ENCODE results near the gene CWF19L2.
A peak's percentile ranks its signal among the peaks of the same experiment; 100 is the strongest.
"Not testable (repeated sequence)": the region's sequence is repeated elsewhere in the genome, so short reads cannot be mapped to it uniquely, and the experiment has no call there.

Gene CWF19L2

DNA sequence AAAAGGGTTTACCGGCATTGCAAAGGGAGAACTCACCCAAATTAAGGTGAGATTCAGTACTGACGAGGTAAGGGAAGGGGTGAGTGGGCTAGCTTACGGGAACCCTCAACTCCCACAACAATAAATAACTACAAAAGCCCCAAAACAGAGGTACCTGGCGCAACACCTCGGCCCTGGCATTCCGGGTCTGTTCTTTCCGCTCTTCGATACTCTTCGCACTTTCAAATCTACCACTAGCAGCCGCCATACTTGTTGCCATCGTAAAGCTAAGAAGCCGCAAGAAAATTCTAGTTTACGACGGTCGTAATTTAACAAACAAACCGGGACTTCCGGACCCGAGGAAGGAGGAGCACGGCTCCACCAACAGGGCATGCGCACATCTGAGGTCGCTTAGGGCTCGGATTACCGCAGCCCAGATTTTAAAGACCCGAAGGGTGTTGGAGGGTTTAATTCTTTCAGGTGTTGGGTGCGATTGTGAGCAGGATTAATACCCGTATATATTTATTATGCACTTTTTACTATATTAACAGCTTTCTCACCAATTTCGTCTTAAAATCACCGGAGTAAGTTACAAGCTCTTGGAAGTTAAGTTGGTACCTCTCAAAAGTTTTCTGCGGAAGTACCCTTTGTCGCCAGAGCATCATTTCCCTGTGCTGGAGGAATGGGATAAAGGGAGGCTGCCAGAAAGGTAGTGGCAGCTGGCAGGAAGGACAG, at the start of gene CWF19L2:
Gene CWF19L2 (minus strand): TSS at position 268 of the 714 bp plus-strand sequence. CDS start 9 bp downstream, at position 259.
- DNase-seq = peak; percentile 87

DNA sequence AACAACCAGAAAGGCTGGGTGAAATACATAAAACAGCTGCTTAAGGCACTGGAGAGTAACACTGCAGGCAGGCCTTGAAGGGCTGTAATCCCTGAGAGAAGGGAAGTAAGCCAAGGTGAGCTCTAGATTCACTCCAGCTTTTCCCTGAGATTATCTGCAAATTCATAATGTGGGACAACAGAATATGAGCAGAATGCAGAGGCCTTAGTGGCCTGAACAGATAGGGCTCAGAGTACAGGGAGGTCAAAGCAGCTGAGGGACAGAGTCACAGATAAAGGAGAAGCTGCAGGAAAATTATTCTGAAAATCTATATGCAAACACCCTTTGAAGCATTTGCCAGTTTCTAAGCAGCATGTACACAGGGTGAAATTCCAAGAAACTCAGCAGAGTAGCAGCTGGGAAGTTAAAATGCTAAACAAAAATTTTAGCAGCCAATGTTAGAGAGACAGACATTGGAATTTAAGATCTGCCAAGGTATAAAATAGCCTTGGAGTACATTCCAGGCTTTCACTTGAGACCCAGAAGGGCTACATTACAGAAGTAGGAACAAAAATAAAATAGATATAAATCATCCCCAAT, 48.1 kb upstream of the CWF19L2 start:
- no peak for DNase-seq

DNA sequence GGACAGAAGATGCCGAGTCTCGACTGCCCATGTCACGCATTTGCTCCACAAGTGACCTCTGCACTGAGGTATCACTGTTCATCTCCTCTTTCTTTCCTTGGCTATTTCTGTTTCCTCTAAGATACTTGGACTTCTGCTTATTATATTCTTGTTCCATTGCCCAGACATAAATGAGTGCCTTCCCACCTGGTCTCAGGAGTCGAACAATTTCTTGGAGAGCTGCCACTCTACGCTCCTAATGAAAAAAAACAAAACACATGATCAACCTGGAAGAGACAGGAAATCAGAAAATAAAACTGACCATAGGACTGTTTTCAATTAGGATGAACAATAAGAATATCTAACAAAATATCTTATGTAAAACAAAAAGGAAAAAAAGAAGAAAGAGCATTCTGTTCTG, 47.4 kb upstream of the CWF19L2 start:
- DNase-seq = no peak

DNA sequence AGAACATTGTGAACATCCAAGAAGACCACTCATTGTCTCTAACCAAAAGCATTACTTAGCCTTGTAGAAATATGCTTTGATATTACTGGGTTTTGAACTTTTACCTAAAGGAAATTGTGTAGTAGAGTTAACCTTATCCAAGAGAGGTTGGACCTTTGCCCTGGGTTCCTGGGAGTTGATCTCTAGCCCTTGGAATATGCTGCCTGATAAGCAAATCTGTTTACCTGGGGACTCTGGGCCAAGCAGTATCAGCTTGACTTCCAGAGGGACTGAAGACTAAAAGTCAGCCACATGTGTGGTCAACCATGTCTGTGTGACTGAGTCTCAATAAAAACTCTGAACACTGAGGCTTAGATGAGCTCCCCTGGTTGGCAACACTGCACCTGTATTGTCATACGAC, 44.1 kb upstream of the CWF19L2 start:
- DNase-seq = no peak

DNA sequence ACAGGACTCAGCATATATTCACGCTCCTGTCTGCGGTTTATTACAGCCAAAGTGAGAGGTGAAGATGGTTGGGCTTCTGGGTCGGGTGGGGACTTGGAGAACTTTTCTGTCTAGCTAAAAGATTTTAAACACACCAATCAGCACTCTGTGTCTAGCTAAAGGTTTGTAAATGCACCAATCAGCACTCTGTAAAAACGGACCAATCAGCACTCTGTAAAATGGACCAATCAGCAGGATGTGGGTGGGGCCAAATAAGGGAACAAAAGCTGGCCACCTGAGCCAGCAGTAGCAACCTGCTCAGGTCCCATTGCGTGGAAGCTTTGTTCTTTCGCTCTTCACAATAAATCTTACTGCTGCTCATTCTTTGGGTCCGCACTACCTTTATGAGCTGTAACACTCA, 39.7 kb upstream of the CWF19L2 start:
- DNase-seq = not testable (repeated sequence)

DNA sequence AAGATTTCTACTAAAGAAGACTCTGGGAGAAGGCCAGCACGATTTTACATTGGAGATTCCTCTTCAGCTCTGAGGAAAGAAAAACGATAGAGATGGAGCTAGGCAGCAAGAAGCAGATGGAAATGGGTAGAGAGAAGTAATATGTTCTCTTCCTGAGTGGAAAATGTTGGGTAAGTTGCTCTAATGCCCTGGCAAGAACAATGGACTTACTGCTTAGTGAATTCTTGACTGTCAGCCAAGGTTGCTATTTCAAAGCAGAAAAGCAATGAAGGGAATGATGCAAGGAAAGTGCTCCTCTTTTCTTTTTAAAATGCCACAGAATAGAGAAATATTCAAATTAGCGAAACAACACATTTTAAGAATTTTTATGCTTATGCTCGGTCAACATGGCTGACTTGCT, 38.4 kb upstream of the CWF19L2 start:
- DNase-seq = no peak

GRCh38 chr11:107494055-107494454, 36.4 kb upstream of the CWF19L2 start:
- no peak for DNase-seq

GRCh38 chr11:107493117-107493516, 35.5 kb upstream of the CWF19L2 start:
- DNase-seq = no peak

- no peak for DNase-seq
Measured at GRCh38 chr11:107490836-107491235, 33.2 kb upstream of the CWF19L2 start.

- no peak for DNase-seq
Measured at GRCh38 chr11:107482234-107482633, 24.6 kb upstream of the CWF19L2 start.

DNA sequence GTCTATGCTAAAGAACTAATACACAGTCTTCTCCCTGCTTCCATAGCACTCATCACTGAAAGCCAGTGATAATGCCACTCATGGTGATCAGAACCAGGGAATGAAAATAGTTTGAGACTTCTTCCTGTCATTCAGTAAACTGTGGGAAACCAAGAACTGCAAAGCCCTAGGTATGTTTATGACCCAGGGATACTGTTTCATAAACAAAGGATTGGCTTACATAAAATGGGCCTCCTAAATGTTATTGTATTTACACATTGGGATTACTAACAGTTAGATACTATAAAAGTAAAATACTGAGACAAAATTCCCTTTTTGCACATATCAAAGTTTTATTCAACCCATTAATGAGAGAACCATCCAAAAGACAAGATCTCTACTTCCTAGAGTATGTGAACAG, 21.3 kb upstream of the CWF19L2 start:
- DNase-seq = no peak

- DNase-seq = no peak
Measured at GRCh38 chr11:107477820-107478219, 20.2 kb upstream of the CWF19L2 start.

DNA sequence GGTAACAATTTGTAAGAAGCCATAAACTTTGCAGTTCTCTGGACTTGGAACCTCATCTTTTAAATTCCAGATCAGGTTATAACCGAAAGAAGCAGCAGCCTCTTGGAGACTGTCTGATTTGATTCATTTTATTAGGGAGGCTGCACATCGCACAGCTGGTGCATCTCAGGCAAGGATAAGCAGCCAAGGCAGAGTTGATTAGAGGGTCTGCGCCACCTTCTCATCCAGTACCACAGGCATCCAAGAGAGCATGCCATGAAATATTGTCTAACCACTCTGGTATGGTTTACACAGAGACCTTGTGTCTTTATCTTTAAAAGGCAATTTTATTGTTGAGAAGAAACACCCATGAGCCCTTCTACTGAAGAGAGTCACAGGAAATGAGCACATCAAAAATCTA, 16.2 kb upstream of the CWF19L2 start:
- DNase-seq = no peak

DNA sequence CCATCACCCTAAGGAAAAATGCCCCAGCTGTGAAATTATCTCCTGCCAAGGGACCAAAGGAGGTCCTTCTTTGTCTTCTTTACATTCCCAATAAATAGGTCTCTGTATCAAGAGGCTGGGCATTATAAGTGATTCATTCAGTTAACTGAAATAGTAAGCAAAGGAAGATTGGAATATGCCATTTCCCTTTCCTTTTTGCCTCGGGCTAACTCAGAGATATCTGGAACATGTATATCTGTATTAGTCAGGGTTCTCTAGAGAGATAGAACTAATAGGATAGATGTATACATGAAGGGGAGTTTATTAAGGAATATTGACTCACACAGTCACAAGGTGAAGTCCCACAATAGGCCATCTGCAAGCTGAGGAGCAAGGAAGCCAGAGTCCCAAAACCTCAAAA, 15.3 kb upstream of the CWF19L2 start:
- DNase-seq = no peak

- no peak for DNase-seq
Measured at GRCh38 chr11:107468596-107468995, 11.0 kb upstream of the CWF19L2 start.

- DNase-seq = no peak
Measured at GRCh38 chr11:107467696-107468095, 10.1 kb upstream of the CWF19L2 start.

GRCh38 chr11:107466275-107466866, 8.7 kb upstream of the CWF19L2 start:
- DNase-seq = not testable (repeated sequence)

DNA sequence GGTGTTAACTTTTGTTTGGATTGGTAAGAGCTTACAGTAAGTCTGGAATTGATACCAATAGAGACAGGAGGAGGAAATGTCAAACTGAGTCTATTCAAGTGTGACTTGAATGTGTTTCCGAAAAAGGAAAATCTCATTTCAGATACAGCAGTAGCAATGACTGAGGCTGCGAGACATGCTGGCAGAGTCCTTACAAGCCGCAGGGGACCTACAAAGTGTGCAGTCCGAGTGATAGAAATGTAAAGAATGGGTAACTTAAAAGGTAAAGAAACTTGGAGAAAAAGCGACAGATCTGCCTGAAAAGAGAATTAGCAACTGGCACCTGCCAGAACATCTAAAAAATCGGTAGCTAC, 444 bp downstream of the CWF19L2 start:
- DNase-seq = no peak

DNA sequence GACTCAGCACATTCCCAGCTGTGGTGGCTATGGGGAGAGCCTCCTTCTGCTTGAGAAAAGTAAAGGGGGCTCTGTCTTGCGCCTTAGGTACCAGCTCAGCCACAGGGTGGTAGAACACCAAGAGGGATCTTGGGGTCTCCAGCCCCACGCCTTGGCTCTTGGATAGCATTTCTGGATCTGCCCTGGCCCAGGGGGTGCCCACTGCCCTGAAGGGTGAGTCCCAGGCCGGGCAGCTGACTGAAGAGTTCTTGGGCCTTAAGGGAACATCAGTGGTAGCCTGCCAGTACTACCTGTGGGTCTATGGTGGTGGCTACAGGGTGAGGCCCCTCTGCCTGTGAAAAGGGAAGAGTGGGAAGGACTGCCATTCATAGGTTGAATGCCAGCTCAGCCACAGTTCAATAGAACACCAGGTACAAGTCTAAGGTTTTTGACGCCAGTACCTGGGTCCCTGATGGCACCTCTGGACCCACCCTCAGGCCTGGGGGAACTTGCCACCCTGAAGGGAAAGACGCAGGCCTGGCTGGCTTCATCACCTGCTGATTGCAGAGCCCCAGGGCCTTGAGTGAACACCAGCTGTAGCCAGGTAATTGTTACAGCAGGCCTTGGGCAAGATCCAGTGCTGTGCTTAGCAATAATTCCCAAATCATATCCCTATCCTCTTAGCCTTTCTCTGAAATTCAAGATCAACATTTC, 3.9 kb downstream of the CWF19L2 start:
- no peak for DNase-seq

DNA sequence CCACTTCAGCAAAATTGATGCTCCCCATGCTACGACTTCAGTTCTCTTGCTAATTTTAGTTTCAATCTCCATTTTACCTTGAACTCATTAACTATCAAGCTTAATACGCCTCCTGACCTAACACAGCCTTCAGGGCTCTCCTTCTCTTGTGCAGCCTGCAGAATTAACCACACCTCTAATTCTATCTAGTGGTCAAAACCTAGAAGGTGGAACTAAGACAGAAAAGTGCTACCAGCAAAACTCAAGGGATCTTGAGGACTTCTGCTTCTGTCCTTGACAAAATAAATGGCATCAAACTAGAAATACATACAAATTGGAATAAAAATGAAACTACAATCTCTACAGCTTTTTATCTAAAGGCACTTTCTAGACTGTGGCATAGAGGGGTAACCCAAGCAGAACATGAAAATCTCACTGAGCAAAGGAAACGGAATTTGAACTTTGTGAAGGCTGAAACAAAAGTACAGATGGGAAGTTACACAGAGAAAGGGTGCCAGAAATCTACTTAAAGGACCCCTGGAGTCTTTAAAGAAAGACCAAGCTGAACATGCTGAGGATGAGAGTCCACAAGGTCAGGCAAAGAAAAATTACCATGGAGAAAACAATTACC, 10.7 kb downstream of the CWF19L2 start:
- DNase-seq = no peak

GRCh38 chr11:107442715-107443215, 14.9 kb downstream of the CWF19L2 start:
- no peak for DNase-seq

DNA sequence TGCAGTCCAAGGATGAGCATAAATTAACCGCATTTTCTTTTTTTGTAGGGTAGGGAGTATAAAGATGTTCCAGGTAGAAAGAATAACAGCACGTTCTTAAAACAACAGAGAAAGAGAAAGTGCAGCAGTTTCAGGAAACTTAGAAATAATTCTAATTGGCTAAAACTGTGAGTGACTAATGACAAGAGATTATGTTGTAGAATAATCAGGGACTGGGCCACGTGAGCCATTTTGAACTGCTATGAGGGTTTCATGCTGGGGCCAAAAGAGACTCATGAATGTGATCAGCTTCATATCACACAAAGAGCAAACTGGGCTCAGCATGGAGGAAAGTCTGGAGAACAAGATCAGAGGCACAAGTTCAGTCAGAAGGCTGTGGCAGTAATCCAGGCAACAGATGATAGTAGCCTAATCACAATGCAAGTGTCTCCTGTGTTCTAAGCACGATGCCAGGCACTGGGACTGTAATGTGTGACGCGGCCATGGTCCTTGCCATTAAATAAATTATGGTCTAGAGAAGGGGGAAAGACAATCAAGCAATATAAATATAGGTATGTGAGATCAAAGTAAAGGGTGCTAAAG, 17.9 kb downstream of the CWF19L2 start:
- DNase-seq = no peak

GRCh38 chr11:107438148-107438547, 19.5 kb downstream of the CWF19L2 start:
- DNase-seq = no peak
